Skeletal muscle tissue (tissue), 4 donors: Measurements from ENCODE around the gene HLA-DMB. TPM values are rescaled to one million over a fixed set of nuclear protein-coding genes. Genes with fewer than 3 reads are reported as not detected.

Experiments used
- H3K27ac ChIP-seq: one replicate; pipeline ENCODE4 v1.7.0; 2013; ENCODE audit warnings: mild to moderate bottlenecking, low read depth, low read length, inconsistent platforms
- H3K27me3 ChIP-seq, 3 donors: one replicate each; pipeline ENCODE4 v1.7.0; 2013; ENCODE audit warnings: low read length in 3 of 3; ENCODE audit not compliant: control insufficient read depth in 3 of 3, insufficient read depth in 3 of 3
- H3K36me3 ChIP-seq, 3 donors: one replicate each; pipeline ENCODE4 v1.7.0; 2013; ENCODE audit warnings: low read length in 3 of 3; ENCODE audit not compliant: control insufficient read depth in 3 of 3, insufficient read depth in 3 of 3
- H3K4me1 ChIP-seq, 3 donors: one replicate each; pipeline ENCODE4 v1.7.0; 2013; ENCODE audit warnings: low read length in 3 of 3, mild to moderate bottlenecking in 3 of 3; ENCODE audit not compliant: control insufficient read depth in 3 of 3, insufficient read depth in 3 of 3
- H3K4me3 ChIP-seq, 3 donors: one replicate each; pipeline ENCODE4 v1.7.0; 2013; ENCODE audit warnings: low read length in 3 of 3
- H3K9ac ChIP-seq, 3 donors: one replicate each; pipeline ENCODE4 v1.7.0; 2013; ENCODE audit warnings: low read length in 3 of 3, mild to moderate bottlenecking in 3 of 3, moderate library complexity in 2 of 3, low read depth in 1 of 3
- H3K9me3 ChIP-seq, 3 donors: one replicate each; pipeline ENCODE4 v1.7.0; 2013; ENCODE audit warnings: low read length in 3 of 3; ENCODE audit not compliant: control insufficient read depth in 3 of 3
- total RNA-seq: library from RNA; depleted of rRNA; stranded (reverse); fragments of >200 nt; gene quantifications from one replicate; pipeline ENCODE4 v1.2.3, GENCODE V29; 2014
- donor health status: Osteomylitis.

HLA-DMB gene
- total RNA-seq, 1 donor from 2014 or later: 6.3 TPM

GRCh38 chr6:32967151-32968091 is 26.6 kb upstream of the HLA-DMB start:
- Histone ChIP-seq H3K9ac (peak overlapping the region; percentile 97 to 100 (median 99)), H3K27me3 (no peaks in the 10 kb centered on the region), H3K27ac (peak overlapping the region; percentile 100), H3K9me3 (no peaks in the 10 kb centered on the region), H3K4me3 (peak overlapping the region; percentile 82 to 97 (median 95)), H3K36me3 (peaks cover 1 to 11% (median 3%) of the 10 kb centered on the region in 3 donors), H3K4me1 (peaks cover 19 to 28% (median 21%) of the 10 kb centered on the region in 3 donors)

- H3K27ac ChIP-seq: no peak overlapping the region
- H3K9ac ChIP-seq: no peak overlapping the region
- H3K9me3 ChIP-seq: no peaks in the 10 kb centered on the region
- H3K36me3 ChIP-seq: peaks cover 0 to 4% (median 0%) of the 10 kb centered on the region in 3 donors
- H3K27me3 ChIP-seq: no peaks in the 10 kb centered on the region
- H3K4me1 ChIP-seq: peaks cover 16 to 27% (median 19%) of the 10 kb centered on the region in 3 donors
- no peak overlapping the region for H3K4me3 ChIP-seq
Observed at GRCh38 chr6:32964776-32965175, 23.9 kb upstream of the HLA-DMB start.

- H3K9ac ChIP-seq: no peak overlapping the region
- H3K27ac ChIP-seq: no peak overlapping the region
- no peaks in the 10 kb centered on the region for H3K27me3 ChIP-seq
- no peaks in the 10 kb centered on the region for H3K9me3 ChIP-seq
- H3K4me3 ChIP-seq: no peak overlapping the region
- no peaks in the 10 kb centered on the region for H3K36me3 ChIP-seq
- H3K4me1 ChIP-seq: peaks cover 16 to 21% (median 19%) of the 10 kb centered on the region in 3 donors
Observed at GRCh38 chr6:32963866-32964265, 23.0 kb upstream of the HLA-DMB start.

GRCh38 chr6:32962213-32962826 is 21.5 kb upstream of the HLA-DMB start:
- H3K27me3 ChIP-seq: no peaks in the 10 kb centered on the region
- peaks cover 16 to 18% (median 16%) of the 10 kb centered on the region in 3 donors for H3K4me1 ChIP-seq
- H3K4me3 ChIP-seq: no peak overlapping the region
- H3K9me3 ChIP-seq: no peaks in the 10 kb centered on the region
- no peaks in the 10 kb centered on the region for H3K36me3 ChIP-seq
- no peak overlapping the region for H3K9ac ChIP-seq
- H3K27ac ChIP-seq: no peak overlapping the region

GRCh38 chr6:32960563-32960962 is 19.7 kb upstream of the HLA-DMB start:
- no peak overlapping the region for H3K4me3 ChIP-seq
- H3K27me3 ChIP-seq: no peaks in the 10 kb centered on the region
- H3K27ac ChIP-seq: no peak overlapping the region
- H3K9me3 ChIP-seq: no peaks in the 10 kb centered on the region
- H3K4me1 ChIP-seq: peaks cover under 1% of the 10 kb centered on the region in 3 donors
- no peaks in the 10 kb centered on the region for H3K36me3 ChIP-seq
- H3K9ac ChIP-seq: no peak overlapping the region

- H3K36me3 ChIP-seq: no peaks in the 10 kb centered on the region
- H3K4me3 ChIP-seq: no peak overlapping the region
Observed at GRCh38 chr6:32956176-32956575, 15.3 kb upstream of the HLA-DMB start.

GRCh38 chr6:32954986-32955802 is 14.4 kb upstream of the HLA-DMB start:
- Histone ChIP-seq H3K9me3 (no peaks in the 10 kb centered on the region), H3K4me3 (no peak overlapping the region), H3K27me3 (no peaks in the 10 kb centered on the region), H3K27ac (no peak overlapping the region), H3K4me1 (peaks cover 3 to 14% (median 12%) of the 10 kb centered on the region in 3 donors), H3K36me3 (no peaks in the 10 kb centered on the region), H3K9ac (no peak overlapping the region)

More at GRCh38 chr6:32956176-32956575, 15.3 kb upstream of the HLA-DMB start:
- H3K9ac ChIP-seq: no peak overlapping the region
- H3K4me1 ChIP-seq: peaks cover 3 to 12% (median 11%) of the 10 kb centered on the region in 3 donors
- no peak overlapping the region for H3K27ac ChIP-seq
- H3K9me3 ChIP-seq: no peaks in the 10 kb centered on the region
- H3K27me3 ChIP-seq: no peaks in the 10 kb centered on the region

GRCh38 chr6:32954267-32954666 is 13.4 kb upstream of the HLA-DMB start:
- no peak overlapping the region for H3K9ac ChIP-seq
- no peaks in the 10 kb centered on the region for H3K9me3 ChIP-seq
- no peak overlapping the region for H3K27ac ChIP-seq
- no peaks in the 10 kb centered on the region for H3K36me3 ChIP-seq
- peaks cover 3 to 14% (median 12%) of the 10 kb centered on the region in 3 donors for H3K4me1 ChIP-seq
- no peaks in the 10 kb centered on the region for H3K27me3 ChIP-seq
- no peak overlapping the region for H3K4me3 ChIP-seq

GRCh38 chr6:32953775-32954174 is 12.9 kb upstream of the HLA-DMB start:
- Histone ChIP-seq H3K36me3 (no peaks in the 10 kb centered on the region), H3K27me3 (no peaks in the 10 kb centered on the region), H3K27ac (peak overlapping the region; percentile 77), H3K9me3 (no peaks in the 10 kb centered on the region), H3K4me3 (no peak overlapping the region), H3K4me1 (peaks cover 3 to 14% (median 12%) of the 10 kb centered on the region in 3 donors), H3K9ac (no peak overlapping the region)
